NCI-H460 (cell line): ENCODE measurements around the gene PIEZO2. TPM values are rescaled to one million over a fixed set of nuclear protein-coding genes. Genes with fewer than 3 reads are reported as not detected.
"Not testable (repeated sequence)": the region's sequence is repeated elsewhere in the genome, so short reads cannot be mapped to it uniquely, and the experiment has no call there.

Experiments used
- DNase-seq: peaks from one replicate; pipeline ENCODE4 v3.0.0-alpha.2; 2016; ENCODE audit warnings: low read depth; ENCODE audit errors: extremely low read depth
- polyA plus RNA-seq: library from polyadenylated mRNA; depleted of rRNA; stranded (reverse); fragments of >200 nt; gene quantifications from 2 replicates; pipeline ENCODE4 v1.2.3, GENCODE V29; 2014; cell fraction: nucleus; rRNA removed
- total RNA-seq: library from RNA; depleted of rRNA; stranded (reverse); fragments of >200 nt; shearing (Covaris generic); gene quantifications from 2 replicates; pipeline ENCODE4 v1.2.3, GENCODE V29; 2014; rRNA removed

Gene PIEZO2
- not detected in 2 replicates for total RNA-seq
- not detected in 2 replicates for polyA plus RNA-seq

- DNase-seq = no peak
Observed at GRCh38 chr18:11149441-11150270, at the start of gene PIEZO2. PIEZO2 (minus strand) TSS chr18:11149569; CDS start chr18:11148588, 981 bp downstream.

DNA sequence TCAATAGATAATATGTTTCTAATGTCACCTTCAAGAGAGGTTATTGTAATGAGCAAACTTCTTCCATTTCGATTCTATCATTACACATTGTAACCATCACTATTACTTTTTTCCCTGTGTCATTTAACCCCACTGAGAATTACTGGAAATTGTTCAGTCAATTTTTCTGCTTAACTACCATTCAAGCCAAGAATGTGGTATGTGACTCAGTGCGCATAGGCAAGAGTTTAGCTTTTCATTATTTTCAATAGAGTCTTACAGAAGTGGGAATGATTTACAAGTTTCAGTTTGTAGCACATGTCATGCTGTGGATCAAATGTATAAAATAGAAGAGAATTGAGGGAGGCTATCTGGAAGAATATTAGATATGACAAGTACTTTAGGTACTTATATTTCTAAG lies 34.3 kb upstream of the PIEZO2 start:
- DNase-seq = no peak

GRCh38 chr18:11181629-11182028 lies 32.3 kb upstream of the PIEZO2 start:
- DNase-seq = not testable (repeated sequence)

GRCh38 chr18:11179959-11180519 lies 30.7 kb upstream of the PIEZO2 start:
- no peak for DNase-seq

DNA sequence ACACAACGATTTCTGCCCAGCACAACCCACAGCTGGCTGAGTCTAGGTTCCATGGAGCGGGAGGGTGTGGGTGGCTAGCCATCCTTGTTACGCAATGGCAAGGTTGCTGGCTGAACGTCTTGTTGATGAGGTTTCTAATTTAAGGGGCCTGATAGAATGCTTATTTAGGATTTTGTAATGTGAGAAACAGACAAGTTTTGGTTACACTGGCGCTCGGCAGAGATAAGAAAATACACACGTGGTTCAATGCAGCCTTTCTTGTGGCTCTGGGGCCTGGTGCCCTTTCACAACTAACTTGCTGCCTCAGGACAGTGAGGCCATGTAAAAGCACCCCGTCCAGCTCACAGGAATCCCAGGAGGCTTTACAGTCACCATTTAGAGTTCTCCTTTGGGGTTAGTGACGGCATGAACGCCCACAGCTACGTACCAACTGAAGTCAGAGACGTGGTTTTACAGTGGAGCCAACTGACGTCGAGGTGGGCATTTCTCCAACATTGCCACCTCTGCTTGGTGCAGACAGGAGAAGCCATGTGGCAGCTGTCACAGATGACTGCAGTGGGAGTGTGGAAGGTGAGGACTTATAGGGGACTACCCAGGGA lies 29.7 kb upstream of the PIEZO2 start:
- DNase-seq = no peak

- no peak for DNase-seq
Observed at GRCh38 chr18:11177382-11177781, 28.0 kb upstream of the PIEZO2 start.

- peak; percentile 31 for DNase-seq
Observed at GRCh38 chr18:11176481-11176881, 27.1 kb upstream of the PIEZO2 start.

DNA sequence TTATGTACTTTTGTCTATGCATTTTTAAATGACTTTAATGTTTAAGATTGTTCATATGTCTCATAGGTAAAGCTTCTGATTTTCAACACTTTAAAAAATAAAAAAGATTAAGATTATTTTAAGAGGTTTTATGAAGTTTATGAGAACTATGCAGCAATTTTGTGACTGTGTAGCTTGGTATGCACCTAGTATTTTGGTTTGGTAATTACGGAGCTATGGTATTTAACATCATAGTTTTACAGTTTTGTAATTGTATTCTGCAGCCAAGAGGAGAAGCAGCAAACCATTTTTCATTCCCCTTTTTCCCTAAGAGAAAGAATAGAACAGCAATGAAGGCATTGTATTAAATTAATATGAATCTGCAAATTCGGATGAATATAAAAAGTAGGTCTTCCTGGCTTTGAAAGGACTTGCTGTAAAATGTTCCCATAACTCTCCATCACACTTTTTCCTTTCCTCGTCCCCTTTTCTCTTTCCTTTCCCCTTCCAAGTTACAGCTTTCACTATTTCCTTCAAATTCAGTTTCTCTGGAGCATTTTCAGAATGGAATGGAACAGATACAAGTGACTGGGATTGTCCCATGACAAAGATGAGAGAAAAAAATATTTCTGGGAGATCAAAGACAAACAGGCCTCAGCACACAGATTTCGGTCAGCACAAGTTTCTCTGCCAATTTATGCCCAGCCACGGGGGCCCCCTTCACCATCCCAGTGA lies 26.1 kb upstream of the PIEZO2 start:
- DNase-seq = no peak

DNA sequence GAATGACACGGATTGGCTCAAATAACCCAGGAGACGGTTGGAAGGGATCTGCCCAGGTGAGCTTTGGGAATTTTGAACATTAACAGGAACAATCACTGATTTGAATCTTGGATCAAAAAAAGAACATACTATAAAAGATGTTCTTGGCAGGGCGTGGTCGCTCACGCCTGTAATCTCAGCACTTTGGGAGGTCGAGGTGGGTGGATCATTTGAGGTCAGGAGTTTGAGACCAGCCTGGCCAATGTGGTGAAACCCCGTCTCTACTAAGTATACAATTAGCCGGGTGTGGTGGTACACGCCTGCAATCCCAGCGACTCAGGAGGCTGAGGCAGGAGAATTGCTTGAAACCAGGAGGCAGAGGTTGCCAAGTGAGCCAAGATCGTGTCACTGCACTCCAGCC lies 24.8 kb upstream of the PIEZO2 start:
- DNase-seq = not testable (repeated sequence)

GRCh38 chr18:11167778-11168177 lies 18.4 kb upstream of the PIEZO2 start:
- no peak for DNase-seq

- DNase-seq = no peak
Observed at GRCh38 chr18:11165952-11166351, 16.6 kb upstream of the PIEZO2 start.

- no peak for DNase-seq
Observed at GRCh38 chr18:11165138-11165537, 15.8 kb upstream of the PIEZO2 start.

DNA sequence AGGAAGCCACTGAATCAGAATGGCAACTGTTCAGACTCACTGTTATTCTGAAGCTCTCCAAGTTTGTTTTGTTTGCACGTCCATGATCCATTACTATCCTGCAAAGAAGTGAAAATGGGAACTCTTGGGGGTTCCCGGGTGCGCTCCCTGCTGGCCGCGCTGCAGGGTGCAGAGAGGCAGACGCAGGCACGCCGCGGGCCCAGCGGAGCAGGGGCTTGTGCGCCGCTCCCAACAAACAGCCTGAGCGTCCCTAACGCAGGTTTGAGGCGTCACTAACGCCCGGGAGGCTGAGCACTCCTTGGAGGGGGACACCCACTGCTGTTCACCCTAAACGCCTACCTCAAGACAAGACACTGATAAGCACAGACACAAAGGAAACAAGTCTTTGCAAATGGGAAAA lies 14.3 kb upstream of the PIEZO2 start:
- no peak for DNase-seq

DNA sequence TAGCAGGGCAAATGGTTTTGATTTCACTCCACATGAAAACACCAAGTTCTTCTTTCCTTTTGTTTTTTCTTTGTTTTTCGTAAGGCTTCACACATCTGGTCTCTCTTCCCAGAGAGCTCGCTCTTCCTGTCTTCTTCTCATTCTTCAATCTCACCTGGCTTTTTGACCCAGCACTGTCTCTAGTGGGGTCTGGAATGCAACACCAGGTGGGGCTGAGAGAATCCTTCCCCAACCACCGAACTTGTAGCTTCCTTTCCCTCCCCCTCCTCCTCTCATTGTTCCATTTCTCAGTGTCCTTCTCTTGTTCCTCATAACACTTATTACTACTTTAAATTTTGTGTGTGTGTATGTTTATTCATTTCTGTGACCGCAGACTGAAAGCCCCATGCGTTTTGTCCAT lies 13.5 kb upstream of the PIEZO2 start:
- DNase-seq = no peak

DNA sequence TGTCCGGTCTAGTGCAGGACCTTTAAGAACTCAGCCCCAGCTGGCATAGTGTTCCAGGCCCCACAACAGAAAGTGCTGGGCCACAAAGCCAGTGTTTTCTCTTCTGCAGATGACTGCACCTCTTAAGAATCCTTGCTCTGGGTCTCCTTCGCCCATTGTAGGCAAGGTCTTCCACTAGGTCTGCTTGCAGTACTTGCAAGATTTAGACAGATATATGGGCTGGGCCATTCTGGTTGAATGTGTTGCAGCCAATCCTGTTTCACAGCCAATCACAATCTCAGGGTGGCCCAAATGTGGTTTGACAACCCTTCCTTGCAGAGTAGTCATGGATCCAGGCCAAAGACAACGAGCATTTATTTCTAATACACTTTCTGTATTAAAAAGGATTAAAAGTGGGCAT lies 13.1 kb upstream of the PIEZO2 start:
- no peak for DNase-seq

- no peak for DNase-seq
Observed at GRCh38 chr18:11160313-11160712, 10.9 kb upstream of the PIEZO2 start.

DNA sequence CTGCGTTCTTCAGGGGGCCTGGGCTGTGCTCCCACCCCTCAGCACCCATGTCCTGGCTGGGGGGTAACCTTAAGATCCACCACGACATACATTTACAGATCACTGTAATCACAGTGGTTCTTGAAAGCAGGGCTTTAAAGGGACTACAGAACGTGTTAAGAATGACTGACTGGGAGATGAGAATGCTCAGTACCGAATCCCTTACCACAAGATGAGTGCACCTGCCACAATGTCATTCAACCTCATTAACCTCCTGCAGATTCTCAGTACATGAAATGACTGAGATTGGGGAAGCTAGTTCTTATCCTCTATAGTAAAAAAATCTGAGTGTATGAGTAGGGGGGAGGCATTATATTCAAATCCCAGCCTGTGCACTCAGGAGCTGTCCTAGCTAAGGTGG lies 10.5 kb upstream of the PIEZO2 start:
- no peak for DNase-seq

- DNase-seq = no peak
Observed at GRCh38 chr18:11156978-11157377, 7.6 kb upstream of the PIEZO2 start.

GRCh38 chr18:11155034-11155759 lies 5.8 kb upstream of the PIEZO2 start:
- no peak for DNase-seq

DNA sequence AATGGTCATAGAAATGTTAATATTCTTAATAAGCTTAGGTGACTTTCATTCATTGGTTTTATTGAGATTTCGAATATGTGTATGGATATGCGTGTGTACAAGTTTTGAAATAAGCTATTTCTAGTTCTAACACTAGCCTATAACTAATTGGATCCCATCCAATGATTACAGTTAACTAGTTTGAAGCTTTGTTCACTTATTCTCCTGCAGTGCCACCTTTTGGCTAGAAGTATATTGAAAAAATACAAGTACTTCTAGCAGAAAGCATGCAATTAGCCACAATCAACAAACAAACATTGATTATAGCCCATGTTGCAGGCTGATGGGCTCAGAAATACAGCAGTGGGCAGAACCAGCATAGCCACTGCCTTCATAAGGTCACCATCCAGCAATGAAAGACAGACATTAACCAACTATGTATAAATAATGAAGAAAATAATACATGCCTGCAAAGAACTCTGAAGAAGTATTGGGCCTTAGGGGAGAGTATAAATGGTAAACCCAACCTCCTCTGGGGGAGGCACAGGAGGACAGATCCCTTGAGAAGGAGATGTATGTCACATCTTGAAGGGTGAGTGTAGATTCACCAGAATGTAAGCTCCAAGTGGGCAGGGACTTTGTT lies 5.1 kb upstream of the PIEZO2 start:
- peak; percentile 36 for DNase-seq
